WTC11 (cell line): ENCODE data around the gene ZNF567. TPM values are rescaled to one million over a fixed set of nuclear protein-coding genes. Genes with fewer than 3 reads are reported as not detected.

Experiments
- ATAC-seq: fragments of 200-7000 bp; cut with Tn5 transposase; 2 replicates; pipeline ENCODE4 v1.10.0; 2021; ENCODE audit warnings: mild to moderate bottlenecking, moderate library complexity
- CTCF ChIA-PET: fragments of 300-600 bp; sonication (Branson Sonifier 250); formaldehyde crosslinking; loops from one replicate; lab custom pipeline; 2021; ENCODE audit warnings: antibody characterized with exemption; lab: Charles Lee
- POLR2A ChIA-PET: fragments of 350-600 bp; sonication (Branson Sonifier 250); formaldehyde crosslinking; loops from one replicate; lab custom pipeline; 2021; ENCODE audit warnings: antibody characterized with exemption; lab: Charles Lee
- DNase-seq: peaks from one replicate; pipeline ENCODE4 v3.0.0; 2021; ENCODE audit warnings: low spot score
- H3K27ac Mint-ChIP-seq: 2 replicates; pipeline ENCODE4 v1.8.0; 2021; ENCODE audit warnings: mixed read lengths
- H3K27me3 Mint-ChIP-seq: 2 replicates; pipeline ENCODE4 v1.8.0; 2021; ENCODE audit warnings: low read depth, mild to moderate bottlenecking, moderate library complexity, mixed read lengths
- H3K36me3 Mint-ChIP-seq: 2 replicates; pipeline ENCODE4 v1.8.0; 2021; ENCODE audit warnings: mixed read lengths
- H3K4me1 Mint-ChIP-seq: 2 replicates; pipeline ENCODE4 v1.8.0; 2022; ENCODE audit warnings: mixed read lengths
- H3K4me3 Mint-ChIP-seq: 2 replicates; pipeline ENCODE4 v1.8.0; 2021; ENCODE audit warnings: mild to moderate bottlenecking, moderate library complexity, mixed read lengths
- H3K9me3 Mint-ChIP-seq: 2 replicates; pipeline ENCODE4 v1.8.0; 2021; ENCODE audit warnings: mixed read lengths
- AR ChIP-seq: fragments of 250-450 bp; sonication (Bioruptor Pico); IDR thresholded peaks from 2 replicates; pipeline ENCODE4 v1.9.0; 2021; ENCODE audit warnings: mild to moderate bottlenecking
- ATF1 ChIP-seq: sonication (generic); formaldehyde crosslinking; IDR thresholded peaks from 2 replicates; pipeline ENCODE4 v1.8.1; 2023; ENCODE audit warnings: mild to moderate bottlenecking, moderate library complexity, missing genetic modification reagents
- CREB1 ChIP-seq: sonication (generic); formaldehyde crosslinking; IDR thresholded peaks from 2 replicates; pipeline ENCODE4 v1.8.0; 2023; ENCODE audit warnings: mild to moderate bottlenecking, missing genetic modification reagents
- E2F5 ChIP-seq: sonication (generic); formaldehyde crosslinking; IDR thresholded peaks from 2 replicates; pipeline ENCODE4 v1.8.1; 2022; ENCODE audit warnings: mild to moderate bottlenecking, moderate library complexity, missing genetic modification reagents
- ERG ChIP-seq: fragments of 250-450 bp; sonication (Bioruptor Pico); IDR thresholded peaks from 2 replicates; pipeline ENCODE4 v1.8.0; 2021; ENCODE audit warnings: mild to moderate bottlenecking
- GTF2I ChIP-seq: fragments of 250-450 bp; sonication (Bioruptor Pico); conservative IDR thresholded peaks from 2 replicates; pipeline ENCODE4 v1.4.0; 2021; ENCODE audit warnings: mild to moderate bottlenecking
- JUN ChIP-seq: sonication (generic); formaldehyde crosslinking; IDR thresholded peaks from 2 replicates; pipeline ENCODE4 v1.8.0; 2023; ENCODE audit warnings: mild to moderate bottlenecking, missing genetic modification reagents
- NR1H2 ChIP-seq: sonication (generic); formaldehyde crosslinking; IDR thresholded peaks from 2 replicates; pipeline ENCODE4 v1.9.0; 2021; ENCODE audit warnings: mild to moderate bottlenecking, moderate library complexity, missing genetic modification reagents
- PRDM15 ChIP-seq: sonication (generic); formaldehyde crosslinking; IDR thresholded peaks from 2 replicates; pipeline ENCODE4 v1.8.0; 2022; ENCODE audit warnings: missing genetic modification reagents
- SMAD4 ChIP-seq: sonication (generic); formaldehyde crosslinking; IDR thresholded peaks from 2 replicates; pipeline ENCODE4 v1.8.0; 2022; ENCODE audit warnings: mild to moderate bottlenecking, missing genetic modification reagents
- STAT6 ChIP-seq: sonication (generic); formaldehyde crosslinking; conservative IDR thresholded peaks from 2 replicates; pipeline ENCODE4 v1.8.1; 2023; ENCODE audit warnings: mild to moderate bottlenecking, low read depth, missing genetic modification reagents, moderate library complexity
- TCF7 ChIP-seq: sonication (generic); formaldehyde crosslinking; IDR thresholded peaks from 2 replicates; pipeline ENCODE4 v1.8.0; 2022; ENCODE audit warnings: mild to moderate bottlenecking, low read depth, missing genetic modification reagents, moderate library complexity
- ZNF281 ChIP-seq: sonication (generic); formaldehyde crosslinking; IDR thresholded peaks from 2 replicates; pipeline ENCODE4 v1.8.0; 2023; ENCODE audit warnings: mild to moderate bottlenecking, missing genetic modification reagents
- ZNF416 ChIP-seq: fragments of 250-450 bp; sonication (Bioruptor Pico); IDR thresholded peaks from 2 replicates; pipeline ENCODE4 v1.9.0; 2021; ENCODE audit warnings: mild to moderate bottlenecking, inconsistent platforms
- ZSCAN18 ChIP-seq: fragments of 250-450 bp; sonication (Bioruptor Pico); IDR thresholded peaks from 2 replicates; pipeline ENCODE4 v2.1.2; 2022; ENCODE audit warnings: mild to moderate bottlenecking, moderate library complexity
- total RNA-seq: library from RNA; stranded (reverse); gene quantifications from 3 replicates; pipeline ENCODE4 v1.2.3, GENCODE V29; 2021

The ZNF567 gene
- total RNA-seq, 1 experiment from 2014 or later: 10.2 TPM

GRCh38 chr19:36688058-36688457, 646 bp downstream of the ZNF567 start (continued):
- TF ChIP-seq ERG (CRISPR knock-in tag): no peak
- no peak for TF ChIP-seq PRDM15
- TF ChIP-seq ZNF281 (CRISPR knock-in tag): no peak
- TF ChIP-seq, all 79 proteins: peak for 0

- ATAC-seq (no peak), DNase-seq (no peak)
- peaks cover 76% of the 10 kb centered on the region for H3K9me3 Mint-ChIP-seq
- no peak overlapping the region for H3K4me3 Mint-ChIP-seq
- peaks cover 94% of the 10 kb centered on the region for H3K36me3 Mint-ChIP-seq
- ChIA-PET CTCF (no interaction called here), POLR2A (no interaction called here)
- no peak overlapping the region for H3K27ac Mint-ChIP-seq
- H3K27me3 Mint-ChIP-seq: no peaks in the 10 kb centered on the region; the same call in 1 of the 2 replicates
- peaks cover 21% of the 10 kb centered on the region for H3K4me1 Mint-ChIP-seq
- TF ChIP-seq GTF2I (CRISPR knock-in tag): no peak
- TF ChIP-seq ZSCAN18: no peak
- no peak for TF ChIP-seq SMAD4 (CRISPR knock-in tag)
- TF ChIP-seq E2F5: no peak
- no peak for TF ChIP-seq ERG (CRISPR knock-in tag)
- TF ChIP-seq ZNF281 (CRISPR knock-in tag): no peak
- no peak for TF ChIP-seq AR
- TF ChIP-seq ATF1: no peak
- TF ChIP-seq STAT6 (CRISPR knock-in tag): no peak
- no peak for TF ChIP-seq TCF7 (CRISPR knock-in tag)
- no peak for TF ChIP-seq CREB1 (CRISPR knock-in tag)
- TF ChIP-seq JUN: no peak
- no peak for TF ChIP-seq NR1H2 (CRISPR knock-in tag)
- TF ChIP-seq ZNF416 (CRISPR knock-in tag): no peak
Observed at GRCh38 chr19:36707134-36707533, 19.7 kb downstream of the ZNF567 start.
